Trophoblast cell (in vitro differentiated cells and primary cell): ENCODE data around the gene NCAM2.

Experiments
- DNase-seq, 2 donors: peaks; one replicate each; pipeline ENCODE4 v3.0.0-alpha.2; 2016
- H2AFZ ChIP-seq: 2 replicates; pipeline ENCODE4 v1.6.1; 2013; ENCODE audit warnings: low read length, moderate library complexity, mild to moderate bottlenecking; ENCODE audit not compliant: insufficient read depth, poor library complexity
- H2AK5ac ChIP-seq: 2 replicates; pipeline ENCODE4 v1.6.1; 2013; ENCODE audit warnings: mild to moderate bottlenecking, low read length
- H2BK120ac ChIP-seq: 2 replicates; pipeline ENCODE4 v1.6.1; 2013; ENCODE audit warnings: low read length, mild to moderate bottlenecking, moderate library complexity; ENCODE audit not compliant: insufficient read depth, poor library complexity
- H2BK12ac ChIP-seq: 2 replicates; pipeline ENCODE4 v1.6.1; 2013; ENCODE audit warnings: mild to moderate bottlenecking, low read length, moderate library complexity
- H2BK5ac ChIP-seq: 2 replicates; pipeline ENCODE4 v1.6.1; 2013; ENCODE audit warnings: low read length, low read depth, moderate library complexity, mild to moderate bottlenecking; ENCODE audit not compliant: poor library complexity
- H3K14ac ChIP-seq: 2 replicates; pipeline ENCODE4 v1.6.1; 2013; ENCODE audit warnings: mild to moderate bottlenecking, low read length
- H3K18ac ChIP-seq: 2 replicates; pipeline ENCODE4 v1.6.1; 2013; ENCODE audit warnings: mild to moderate bottlenecking, low read length
- H3K23ac ChIP-seq: 2 replicates; pipeline ENCODE4 v1.6.1; 2013; ENCODE audit warnings: low read length
- H3K27ac ChIP-seq: 2 replicates; pipeline ENCODE4 v1.5.1; 2013; ENCODE audit warnings: low read depth, mild to moderate bottlenecking, inconsistent platforms, low read length, moderate library complexity
- H3K27me3 ChIP-seq: 2 replicates; pipeline ENCODE4 v1.6.1; 2013; ENCODE audit warnings: inconsistent platforms, mild to moderate bottlenecking, low read length, moderate library complexity; ENCODE audit not compliant: insufficient read depth
- H3K36me3 ChIP-seq, 2 experiments: 1 replicate in 1 of 2; 2 replicates in 1 of 2; pipeline ENCODE4 v1.6.1; 2013; ENCODE audit warnings: low read length in 2 of 2, mild to moderate bottlenecking in 2 of 2, moderate library complexity in 1 of 2; ENCODE audit not compliant: insufficient read depth in 2 of 2, control insufficient read depth in 1 of 2
- H3K4ac ChIP-seq: 2 replicates; pipeline ENCODE4 v1.6.1; 2013; ENCODE audit warnings: low read depth, mild to moderate bottlenecking, low read length, moderate library complexity
- H3K4me1 ChIP-seq, 2 experiments: 1 replicate in 1 of 2; 2 replicates in 1 of 2; pipeline ENCODE4 v1.6.1; 2013; ENCODE audit warnings: low read length in 2 of 2, mild to moderate bottlenecking in 2 of 2, moderate library complexity in 1 of 2; ENCODE audit not compliant: insufficient read depth in 2 of 2, control insufficient read depth in 1 of 2
- H3K4me2 ChIP-seq: 2 replicates; pipeline ENCODE4 v1.6.1; 2013; ENCODE audit warnings: inconsistent platforms, mild to moderate bottlenecking, low read length, moderate library complexity
- H3K4me3 ChIP-seq: 2 replicates; pipeline ENCODE4 v1.5.1; 2013; ENCODE audit warnings: mild to moderate bottlenecking, low read depth, low read length, inconsistent platforms
- H3K79me1 ChIP-seq: one replicate; pipeline ENCODE4 v1.6.1; 2013; ENCODE audit warnings: low read length
- H3K79me2 ChIP-seq: 2 replicates; pipeline ENCODE4 v1.6.1; 2013; ENCODE audit warnings: low read length, mild to moderate bottlenecking; ENCODE audit not compliant: control insufficient read depth, insufficient read depth, poor library complexity
- H3K9ac ChIP-seq: 2 replicates; pipeline ENCODE4 v1.6.1; 2013; ENCODE audit warnings: mild to moderate bottlenecking, low read length
- H3K9me3 ChIP-seq: 2 replicates; pipeline ENCODE4 v1.6.1; 2013; ENCODE audit warnings: low read depth, mild to moderate bottlenecking, control low read depth, inconsistent platforms, low read length; ENCODE audit not compliant: insufficient read depth
- H4K12ac ChIP-seq: 2 replicates; pipeline ENCODE4 v1.6.1; 2013; ENCODE audit warnings: low read depth, mild to moderate bottlenecking, low read length, moderate library complexity
- H4K8ac ChIP-seq: 2 replicates; pipeline ENCODE4 v1.6.1; 2013; ENCODE audit warnings: low read depth, mild to moderate bottlenecking, low read length, moderate library complexity
- H4K91ac ChIP-seq: one replicate; pipeline ENCODE4 v1.6.1; 2013; ENCODE audit warnings: low read depth, mild to moderate bottlenecking, low read length, moderate library complexity
- WGBS: extraction: QIAGEN DNeasy Blood & Tissue Kit; methylation state at CpG from one replicate; pipeline ENCODE4 v1.1.7; 2013; ENCODE audit warnings: missing lambda C conversion rate; ENCODE audit not compliant: insufficient read length, insufficient coverage; ENCODE audit errors: extremely low coverage; 5-methylcytosine and 5-hydroxymethylcytosine counted together

Gene NCAM2

GRCh38 chr21:21559285-21560045 is 561.3 kb downstream of the NCAM2 start:
- DNase-seq: no peak
- H3K79me1 ChIP-seq: no peaks in the 10 kb centered on the region
- no peak overlapping the region for H2AFZ ChIP-seq
- no peak overlapping the region for H3K9ac ChIP-seq
- H3K79me2 ChIP-seq: no peaks in the 10 kb centered on the region
- H3K36me3 ChIP-seq: no peaks in the 10 kb centered on the region
- no peaks in the 10 kb centered on the region for H3K4me1 ChIP-seq
- no peak overlapping the region for H3K14ac ChIP-seq
- no peaks in the 10 kb centered on the region for H3K27me3 ChIP-seq
- no peak overlapping the region for H3K18ac ChIP-seq
- peaks cover 5% of the 10 kb centered on the region for H3K9me3 ChIP-seq
- no peak overlapping the region for H3K27ac ChIP-seq
- H2BK5ac ChIP-seq: no peak overlapping the region
- no peak overlapping the region for H2BK12ac ChIP-seq
- no peak overlapping the region for H3K4me3 ChIP-seq
- no CpG with 5 or more reads among the region's 2 CpGs for WGBS
- no peak overlapping the region for H3K23ac ChIP-seq
- H4K91ac ChIP-seq: no peak overlapping the region
- no peak overlapping the region for H3K4ac ChIP-seq
- H2BK120ac ChIP-seq: no peak overlapping the region
- no peak overlapping the region for H4K8ac ChIP-seq
- no peak overlapping the region for H4K12ac ChIP-seq
- H2AK5ac ChIP-seq: no peak overlapping the region
- no peak overlapping the region for H3K4me2 ChIP-seq
